Measurements from ENCODE around the gene ASIC2.

Gene ASIC2

DNA sequence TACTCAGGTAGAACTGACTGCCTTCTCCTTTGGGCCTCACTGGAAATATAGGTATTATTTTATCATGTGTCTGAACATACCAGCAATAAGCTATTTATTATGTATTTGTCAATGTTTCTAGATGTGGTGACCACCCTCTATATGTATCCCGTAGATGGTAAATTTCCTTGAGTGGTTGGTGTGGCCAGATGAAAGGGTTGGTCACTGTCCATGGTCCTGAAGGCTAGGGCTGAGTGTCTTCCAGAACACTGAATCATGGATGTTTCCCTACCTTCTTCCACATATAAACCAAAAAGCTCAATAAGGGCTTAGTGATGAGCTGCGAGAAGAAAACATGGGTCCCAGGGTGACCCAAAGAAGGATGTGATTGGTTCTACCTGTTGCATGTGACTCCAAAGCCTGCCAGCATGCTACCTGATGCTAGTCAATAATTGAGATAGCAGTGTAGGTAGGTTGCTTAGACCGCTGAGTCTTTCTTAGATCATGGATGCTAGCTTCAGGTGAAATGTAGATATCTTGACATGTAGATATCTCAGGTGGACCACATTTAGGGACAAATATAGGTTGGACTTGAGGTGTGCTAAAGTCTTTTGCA lies 150.3 kb downstream of the ASIC2 start:
- Histone ChIP-seq H3K27ac (replicated peaks) (no peak overlapping the region), H3K27me3 (ENCODE audit: insufficient read depth, poor library complexity, severe bottlenecking) (no peaks in the 10 kb centered on the region), H3K4me3 (replicated peaks; ENCODE audit: insufficient read depth, low read length) (no peak overlapping the region)
- no peak for DNase-seq (ENCODE audit: low read depth in 1 of 2, low spot score in 1 of 2)
- TF ChIP-seq, protein P1, sequence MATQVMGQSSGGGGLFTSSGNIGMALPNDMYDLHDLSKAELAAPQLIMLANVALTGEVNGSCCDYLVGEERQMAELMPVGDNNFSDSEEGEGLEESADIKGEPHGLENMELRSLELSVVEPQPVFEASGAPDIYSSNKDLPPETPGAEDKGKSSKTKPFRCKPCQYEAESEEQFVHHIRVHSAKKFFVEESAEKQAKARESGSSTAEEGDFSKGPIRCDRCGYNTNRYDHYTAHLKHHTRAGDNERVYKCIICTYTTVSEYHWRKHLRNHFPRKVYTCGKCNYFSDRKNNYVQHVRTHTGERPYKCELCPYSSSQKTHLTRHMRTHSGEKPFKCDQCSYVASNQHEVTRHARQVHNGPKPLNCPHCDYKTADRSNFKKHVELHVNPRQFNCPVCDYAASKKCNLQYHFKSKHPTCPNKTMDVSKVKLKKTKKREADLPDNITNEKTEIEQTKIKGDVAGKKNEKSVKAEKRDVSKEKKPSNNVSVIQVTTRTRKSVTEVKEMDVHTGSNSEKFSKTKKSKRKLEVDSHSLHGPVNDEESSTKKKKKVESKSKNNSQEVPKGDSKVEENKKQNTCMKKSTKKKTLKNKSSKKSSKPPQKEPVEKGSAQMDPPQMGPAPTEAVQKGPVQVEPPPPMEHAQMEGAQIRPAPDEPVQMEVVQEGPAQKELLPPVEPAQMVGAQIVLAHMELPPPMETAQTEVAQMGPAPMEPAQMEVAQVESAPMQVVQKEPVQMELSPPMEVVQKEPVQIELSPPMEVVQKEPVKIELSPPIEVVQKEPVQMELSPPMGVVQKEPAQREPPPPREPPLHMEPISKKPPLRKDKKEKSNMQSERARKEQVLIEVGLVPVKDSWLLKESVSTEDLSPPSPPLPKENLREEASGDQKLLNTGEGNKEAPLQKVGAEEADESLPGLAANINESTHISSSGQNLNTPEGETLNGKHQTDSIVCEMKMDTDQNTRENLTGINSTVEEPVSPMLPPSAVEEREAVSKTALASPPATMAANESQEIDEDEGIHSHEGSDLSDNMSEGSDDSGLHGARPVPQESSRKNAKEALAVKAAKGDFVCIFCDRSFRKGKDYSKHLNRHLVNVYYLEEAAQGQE (IDR thresholded peaks at IDR 0.05; ENCODE audit: insufficient replicate concordance, low read depth) = peak; percentile 98
- TF ChIP-seq POLR2AphosphoS5 (IDR thresholded peaks at IDR 0.05; ENCODE audit: low read depth) = no peak

DNA sequence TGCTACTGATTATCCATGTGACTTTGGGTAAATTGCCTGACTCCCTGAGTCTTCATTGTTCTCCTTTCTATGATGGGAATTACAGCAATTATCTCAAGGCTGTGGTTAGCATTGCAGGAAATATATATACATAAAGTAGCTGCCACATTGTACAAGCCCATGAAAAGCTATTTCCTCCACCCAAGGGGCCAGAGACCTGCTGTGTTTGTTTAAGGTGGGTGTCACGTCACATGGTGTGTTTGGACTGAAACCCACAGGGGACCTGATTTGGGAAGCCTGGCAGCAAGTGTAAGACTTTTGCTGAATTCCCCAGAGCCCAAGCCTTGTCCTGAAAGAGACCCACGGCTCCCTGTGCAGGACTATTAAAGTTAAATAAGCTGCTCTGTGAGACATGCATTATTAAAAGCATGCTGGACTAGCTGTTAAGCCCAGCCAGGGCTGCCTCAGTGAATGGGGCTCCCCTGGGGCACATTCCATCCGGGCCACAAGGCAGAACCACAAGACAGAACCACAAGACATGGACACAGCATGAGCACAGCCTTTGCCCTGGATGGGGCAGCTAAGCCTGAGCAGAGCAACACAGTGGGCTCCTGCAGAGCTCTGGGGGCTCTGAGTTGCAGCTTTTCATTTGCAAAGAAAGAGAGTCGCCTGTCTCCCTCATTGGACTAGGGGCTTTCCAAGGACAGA lies 152.5 kb downstream of the ASIC2 start:
- TF ChIP-seq POLR2AphosphoS5 (IDR thresholded peaks at IDR 0.05; ENCODE audit: low read depth) = no peak
- TF ChIP-seq, protein P2, sequence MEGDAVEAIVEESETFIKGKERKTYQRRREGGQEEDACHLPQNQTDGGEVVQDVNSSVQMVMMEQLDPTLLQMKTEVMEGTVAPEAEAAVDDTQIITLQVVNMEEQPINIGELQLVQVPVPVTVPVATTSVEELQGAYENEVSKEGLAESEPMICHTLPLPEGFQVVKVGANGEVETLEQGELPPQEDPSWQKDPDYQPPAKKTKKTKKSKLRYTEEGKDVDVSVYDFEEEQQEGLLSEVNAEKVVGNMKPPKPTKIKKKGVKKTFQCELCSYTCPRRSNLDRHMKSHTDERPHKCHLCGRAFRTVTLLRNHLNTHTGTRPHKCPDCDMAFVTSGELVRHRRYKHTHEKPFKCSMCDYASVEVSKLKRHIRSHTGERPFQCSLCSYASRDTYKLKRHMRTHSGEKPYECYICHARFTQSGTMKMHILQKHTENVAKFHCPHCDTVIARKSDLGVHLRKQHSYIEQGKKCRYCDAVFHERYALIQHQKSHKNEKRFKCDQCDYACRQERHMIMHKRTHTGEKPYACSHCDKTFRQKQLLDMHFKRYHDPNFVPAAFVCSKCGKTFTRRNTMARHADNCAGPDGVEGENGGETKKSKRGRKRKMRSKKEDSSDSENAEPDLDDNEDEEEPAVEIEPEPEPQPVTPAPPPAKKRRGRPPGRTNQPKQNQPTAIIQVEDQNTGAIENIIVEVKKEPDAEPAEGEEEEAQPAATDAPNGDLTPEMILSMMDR (IDR thresholded peaks at IDR 0.05; ENCODE audit: insufficient read depth, low read length) = no peak
- DNase-seq (ENCODE audit: low read depth in 1 of 2, low spot score in 1 of 2) = no peak
- no peak overlapping the region for H3K27ac ChIP-seq (replicated peaks)
- H3K4me3 ChIP-seq (replicated peaks; ENCODE audit: insufficient read depth, low read length) = no peak overlapping the region
- no peaks in the 10 kb centered on the region for H3K27me3 ChIP-seq (ENCODE audit: insufficient read depth, poor library complexity, severe bottlenecking)

DNA sequence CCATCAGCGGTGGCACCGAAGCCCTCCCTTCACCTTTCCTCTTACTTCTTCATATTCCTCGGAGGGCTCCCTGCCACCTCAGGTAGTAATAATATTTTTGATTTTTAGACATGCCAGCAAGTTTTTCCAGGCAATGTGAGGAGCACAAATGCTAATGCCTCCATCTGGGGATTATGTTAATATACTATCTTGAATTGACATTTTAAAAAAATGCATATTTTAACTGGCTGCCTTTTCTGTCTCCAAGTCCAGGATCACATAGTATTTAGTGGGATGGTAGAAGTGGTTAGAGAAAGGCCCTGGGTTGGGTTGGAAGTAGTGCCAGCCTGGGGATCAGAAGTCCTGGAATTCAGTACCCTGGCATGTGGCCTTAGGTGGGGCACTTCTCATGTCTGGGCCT lies 154.5 kb downstream of the ASIC2 start:
- Histone ChIP-seq H3K27me3 (ENCODE audit: insufficient read depth, poor library complexity, severe bottlenecking) (no peaks in the 10 kb centered on the region), H3K27ac (replicated peaks) (no peak overlapping the region), H3K4me3 (replicated peaks; ENCODE audit: insufficient read depth, low read length) (no peak overlapping the region)
- DNase-seq (ENCODE audit: low read depth in 1 of 2, low spot score in 1 of 2) = no peak
- TF ChIP-seq, protein P2 (IDR thresholded peaks at IDR 0.05; ENCODE audit: insufficient read depth, low read length) = no peak
- no peak for TF ChIP-seq GABPA (IDR thresholded peaks at IDR 0.05; ENCODE audit: low read depth)
- no peak for TF ChIP-seq POLR2AphosphoS5 (IDR thresholded peaks at IDR 0.05; ENCODE audit: low read depth)
- no peak for TF ChIP-seq SPI1 (IDR thresholded peaks at IDR 0.05; ENCODE audit: borderline replicate concordance, low read depth)
- TF ChIP-seq, protein P1 (IDR thresholded peaks at IDR 0.05; ENCODE audit: insufficient replicate concordance, low read depth) = no peak

DNA sequence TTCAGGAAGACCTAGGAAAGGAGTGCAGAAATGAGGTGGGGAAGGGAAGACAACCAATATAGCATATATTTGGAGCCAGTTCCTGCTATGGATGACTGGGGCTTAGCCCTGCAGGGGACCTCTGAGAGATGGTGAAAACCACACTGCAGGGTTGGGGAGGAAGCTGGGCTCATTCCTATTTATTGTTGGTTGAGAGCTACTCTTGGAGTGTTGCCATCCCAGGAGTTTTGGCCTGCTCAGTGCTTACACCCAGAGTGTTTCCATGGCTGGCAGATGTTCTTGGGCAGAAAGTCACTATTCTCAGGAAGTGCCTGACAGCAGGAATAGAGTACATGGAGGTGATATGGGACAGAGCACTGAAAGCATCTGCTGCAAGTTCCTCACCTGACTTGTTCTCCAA lies 155.7 kb downstream of the ASIC2 start:
- Histone ChIP-seq H3K27ac (replicated peaks) (no peak overlapping the region), H3K4me3 (replicated peaks; ENCODE audit: insufficient read depth, low read length) (no peak overlapping the region), H3K27me3 (ENCODE audit: insufficient read depth, poor library complexity, severe bottlenecking) (no peaks in the 10 kb centered on the region)
- no peak for DNase-seq (ENCODE audit: low read depth in 1 of 2, low spot score in 1 of 2)
- TF ChIP-seq GABPA (IDR thresholded peaks at IDR 0.05; ENCODE audit: low read depth) = no peak
- TF ChIP-seq, protein P2 (IDR thresholded peaks at IDR 0.05; ENCODE audit: insufficient read depth, low read length) = no peak
- no peak for TF ChIP-seq POLR2AphosphoS5 (IDR thresholded peaks at IDR 0.05; ENCODE audit: low read depth)
- no peak for TF ChIP-seq SPI1 (IDR thresholded peaks at IDR 0.05; ENCODE audit: borderline replicate concordance, low read depth)
- TF ChIP-seq, protein P1 (IDR thresholded peaks at IDR 0.05; ENCODE audit: insufficient replicate concordance, low read depth) = no peak

All from HL-60 (cell line).